Pancreas (tissue), 10 donors: ENCODE measurements around the gene ZNF408. TPM values are rescaled to one million over a fixed set of nuclear protein-coding genes. Genes with fewer than 3 reads are reported as not detected.

ENCODE experiments used
- ATAC-seq, 4 donors: fragments of 200-7000 bp; cut with Tn5 transposase; one replicate each; pipeline versions ENCODE4 v1.8.0 to v1.9.1; 2020; ENCODE audit warnings: mild to moderate bottlenecking in 4 of 4, moderate library complexity in 4 of 4
- DNase-seq, 6 donors: peaks; one replicate each; pipeline ENCODE4 v3.0.0-alpha.2; 2020
- FAIRE-seq: peaks from 2 replicates; lab custom pipeline; 2012; peaks lifted over from hg19 to GRCh38; lab: Jason Lieb, UNC
- H3K27ac ChIP-seq, 4 donors: fragments of 200-600 bp; sonication (generic); 1 replicate in 3 of 4; 2 replicates in 1 of 4; pipeline versions ENCODE4 v1.5.0 to v1.8.0; 2020
- H3K27me3 ChIP-seq, 4 donors: fragments of 200-600 bp; one replicate each; pipeline ENCODE4 v1.8.0; 2021
- H3K36me3 ChIP-seq, 3 donors: fragments of 200-600 bp; sonication (generic) in 1 of 3; one replicate each; pipeline versions ENCODE4 v1.5.0 to v1.8.0; 2020 to 2021
- H3K4me1 ChIP-seq, 3 donors: fragments of 200-600 bp; one replicate each; pipeline ENCODE4 v1.8.0; 2021
- H3K4me3 ChIP-seq, 4 donors: fragments of 200-600 bp; sonication (generic) in 2 of 4; one replicate each; pipeline versions ENCODE4 v1.5.0 to v1.8.0; 2020 to 2021
- H3K9me3 ChIP-seq, 4 donors: fragments of 200-600 bp; one replicate each; pipeline ENCODE4 v1.8.0; 2021
- CTCF ChIP-seq, 4 donors: fragments of 200-600 bp; sonication (generic) in 3 of 4; IDR thresholded peaks; one replicate each; pipeline versions ENCODE4 v1.5.0 to v1.8.0; 2021; ENCODE audit warnings: antibody characterized with exemption in 4 of 4
- WGBS, 2 donors: extraction: QIAGEN DNeasy Blood & Tissue Kit; methylation state at CpG; one replicate each; pipeline ENCODE4 v1.1.7; 2013; 5-methylcytosine and 5-hydroxymethylcytosine counted together
- intact Hi-C, 3 donors: fragments of 100-400 bp; cut with DNase I; formaldehyde crosslinking; loops; one replicate each; pipeline versions ENCODE4 v1.11.1 to v1.14.2; 2022
- polyA plus RNA-seq, 2 donors: library from polyadenylated mRNA; stranded (reverse); fragments of 200-250 nt; gene quantifications; one replicate each; pipeline ENCODE4 v1.2.3, GENCODE V29; 2013
- total RNA-seq, 6 donors: library from RNA; stranded (reverse); fragmentation: NEBNext Ultra II Directional in 4 of 6; extraction: Animal tissue kit (Norgen Biotek cat#: 25700) in 4 of 6; gene quantifications; one replicate each; pipeline versions ENCODE4 v1.2.1 to v1.2.4, GENCODE V29; 2021 to 2023
- donor health status: healthy with polysubstance abuse.
- donor health status: DM: no; HTN: no; CAD: no; lungs with moderate emphysema.
- donor health status: DM: no; HTN: no; CAD: no.
- donor health status: control.
- donor health status: control.
- donor health status: Bipolar disorder and iron deficiency.
- donor health status: DM: yes; HTN: yes; CAD: no.
- donor health status: DM: no; HTN: no; CAD: no.
- donor health status: DM: no; HTN: no; CAD: no.
- donor health status: DM: yes; HTN: yes; CAD: no.

ZNF408 gene
- total and polyA plus RNA-seq, 8 donors, result 2.8 to 7.8 (median 4.7) TPM

DNA sequence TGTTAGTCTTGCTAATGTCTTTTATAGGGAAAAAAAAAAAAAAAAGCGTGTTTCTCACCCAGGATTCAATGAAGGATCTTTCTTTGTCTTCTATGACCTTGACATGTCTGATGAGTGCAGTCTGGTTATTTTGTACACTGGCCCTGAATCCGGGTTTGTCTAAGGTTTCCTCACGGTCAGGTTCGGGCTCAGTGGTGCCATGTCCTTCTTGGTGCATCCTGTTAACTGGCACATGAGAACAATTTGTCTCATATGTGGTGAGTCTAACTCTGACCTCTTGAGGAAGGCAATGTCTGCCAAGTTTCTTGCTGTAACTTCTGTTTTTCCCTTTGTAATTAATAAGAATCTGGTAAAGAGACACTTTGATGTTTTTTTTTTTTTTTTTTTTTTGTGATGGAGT is 30.7 kb downstream of the ZNF408 start:
- WGBS, 2 donors, result 78 to 83% methylated on average over 4 of the region's 4 CpGs
- H3K4me3 ChIP-seq, result no peak overlapping the region
- DNase-seq (peak in 1 of 6 donors; percentile 3), ATAC-seq (no peak), FAIRE-seq (no peak)
- no peak overlapping the region for H3K27ac ChIP-seq
- no peaks in the 10 kb centered on the region for H3K9me3 ChIP-seq
- intact Hi-C loops, result no loop called here
- no peaks in the 10 kb centered on the region for H3K36me3 ChIP-seq
- H3K27me3 ChIP-seq, result no peaks in the 10 kb centered on the region
- TF ChIP-seq CTCF (IDR thresholded peaks at IDR 0.05), result no peak
- H3K4me1 ChIP-seq, result no peaks in the 10 kb centered on the region

GRCh38 chr11:46733234-46733633 is 32.4 kb downstream of the ZNF408 start:
- no peak overlapping the region for H3K27ac ChIP-seq
- H3K9me3 ChIP-seq, result no peaks in the 10 kb centered on the region
- H3K4me1 ChIP-seq, result no peaks in the 10 kb centered on the region
- FAIRE-seq (no peak), ATAC-seq (no peak), DNase-seq (peak in 1 of 6 donors; percentile 15)
- H3K4me3 ChIP-seq, result no peak overlapping the region
- H3K36me3 ChIP-seq, result no peaks in the 10 kb centered on the region
- no peak for TF ChIP-seq CTCF (IDR thresholded peaks at IDR 0.05)
- no peaks in the 10 kb centered on the region for H3K27me3 ChIP-seq
- intact Hi-C loops, result no loop called here
- 88 to 91% methylated on average over 1 of the region's 1 CpG for WGBS, 2 donors

DNA sequence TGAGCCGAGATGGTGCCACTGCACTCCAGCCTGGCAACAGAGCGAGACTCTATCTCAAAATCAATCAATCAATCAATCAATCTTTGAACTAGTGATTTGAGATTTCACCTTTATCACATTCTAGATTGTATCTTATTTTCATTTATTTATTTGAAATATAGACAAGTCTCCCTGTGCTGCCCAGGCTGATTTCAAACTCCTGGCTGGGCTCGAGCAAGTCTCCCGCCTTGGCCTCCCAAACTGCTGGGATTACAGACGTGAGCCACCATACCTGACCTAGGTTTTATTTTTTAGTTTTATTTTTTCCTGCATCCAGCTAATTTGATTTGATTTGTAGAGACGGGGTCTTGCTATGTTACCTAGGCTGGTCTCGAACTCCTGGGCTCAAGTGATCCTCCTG is 35.3 kb downstream of the ZNF408 start:
- Histone ChIP-seq H3K27me3 (no peaks in the 10 kb centered on the region), H3K36me3 (no peaks in the 10 kb centered on the region), H3K4me3 (no peak overlapping the region), H3K9me3 (no peaks in the 10 kb centered on the region), H3K27ac (no peak overlapping the region), H3K4me1 (no peaks in the 10 kb centered on the region)
- DNase-seq, result no peak
- no peak for TF ChIP-seq CTCF (IDR thresholded peaks at IDR 0.05)
- ATAC-seq, result no peak
- intact Hi-C loops, result no loop called here
- 89 to 91% methylated on average over 7 of the region's 7 CpGs for WGBS, 2 donors
- no peak for FAIRE-seq

DNA sequence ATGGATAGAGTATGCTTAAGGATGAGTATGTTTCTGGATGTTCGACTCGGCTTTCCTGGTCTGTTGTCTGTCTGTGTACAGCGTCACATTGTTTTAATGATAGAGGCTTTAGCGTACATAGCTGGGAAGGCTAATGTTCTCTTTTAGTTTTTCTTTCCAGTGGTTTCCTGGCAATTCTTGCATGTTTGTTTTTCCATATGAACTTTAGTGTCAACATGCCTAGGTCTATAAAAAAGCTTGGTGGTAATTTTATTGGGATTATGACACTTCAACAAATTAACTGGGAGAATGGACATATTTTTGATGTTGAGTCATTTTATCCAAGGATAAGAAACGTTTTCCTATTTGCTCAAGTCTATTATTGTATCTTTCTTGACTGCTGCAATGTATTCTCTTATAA is 35.8 kb downstream of the ZNF408 start:
- DNase-seq (no peak), FAIRE-seq (no peak), ATAC-seq (peak in 1 of 4 donors; percentile 41)
- TF ChIP-seq CTCF (IDR thresholded peaks at IDR 0.05), result no peak
- intact Hi-C loops, result no loop called here
- no peaks in the 10 kb centered on the region for H3K4me1 ChIP-seq
- no peaks in the 10 kb centered on the region for H3K27me3 ChIP-seq
- no peaks in the 10 kb centered on the region for H3K9me3 ChIP-seq
- no peaks in the 10 kb centered on the region for H3K36me3 ChIP-seq
- no peak overlapping the region for H3K4me3 ChIP-seq
- 34 to 40% methylated on average over 5 of the region's 5 CpGs for WGBS, 2 donors
- no peak overlapping the region for H3K27ac ChIP-seq

DNA sequence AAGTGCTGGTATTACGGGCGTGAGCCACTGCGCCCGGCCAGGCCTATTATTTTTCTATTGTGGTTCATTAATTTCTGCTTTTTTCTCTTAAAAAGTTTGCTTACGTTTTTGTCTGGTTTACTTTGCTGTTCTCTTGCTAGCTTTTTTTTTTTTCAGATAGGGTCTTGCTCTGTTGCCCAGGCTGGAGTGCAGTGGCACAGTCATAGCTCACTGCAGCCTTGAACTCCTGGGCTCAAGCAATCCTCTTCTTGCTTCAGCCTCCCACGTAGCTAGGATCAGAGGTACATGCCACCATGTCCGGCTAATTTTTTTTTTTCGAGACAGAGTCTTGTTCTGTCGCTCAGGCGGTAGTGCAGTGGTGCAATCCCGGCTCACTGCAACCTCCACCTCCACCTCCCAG is 36.9 kb downstream of the ZNF408 start:
- H3K4me1 ChIP-seq, result no peaks in the 10 kb centered on the region
- H3K4me3 ChIP-seq, result no peak overlapping the region
- TF ChIP-seq CTCF (IDR thresholded peaks at IDR 0.05), result no peak
- DNase-seq (no peak), ATAC-seq (no peak), FAIRE-seq (no peak)
- WGBS, 2 donors, result 93 to 95% methylated on average over 11 of the region's 11 CpGs
- H3K27ac ChIP-seq, result no peak overlapping the region
- H3K27me3 ChIP-seq, result no peaks in the 10 kb centered on the region
- H3K36me3 ChIP-seq, result peaks cover 0 to under 1% (median 0%) of the 10 kb centered on the region in 3 donors
- intact Hi-C loops, result no loop called here
- no peaks in the 10 kb centered on the region for H3K9me3 ChIP-seq
